LNCAP (cell line): ENCODE measurements around the gene MLLT6.

Experiments used
- TF ChIP-seq, protein P1 (sequence below): fragments of 450-650 bp; IDR thresholded peaks from 2 replicates; pipeline ENCODE4 v1.5.1; 2017; ENCODE audit warnings: mild to moderate bottlenecking

MLLT6 gene

GRCh38 chr17:38729368-38729885, 24.4 kb downstream of the MLLT6 start:
- TF ChIP-seq, protein P1, sequence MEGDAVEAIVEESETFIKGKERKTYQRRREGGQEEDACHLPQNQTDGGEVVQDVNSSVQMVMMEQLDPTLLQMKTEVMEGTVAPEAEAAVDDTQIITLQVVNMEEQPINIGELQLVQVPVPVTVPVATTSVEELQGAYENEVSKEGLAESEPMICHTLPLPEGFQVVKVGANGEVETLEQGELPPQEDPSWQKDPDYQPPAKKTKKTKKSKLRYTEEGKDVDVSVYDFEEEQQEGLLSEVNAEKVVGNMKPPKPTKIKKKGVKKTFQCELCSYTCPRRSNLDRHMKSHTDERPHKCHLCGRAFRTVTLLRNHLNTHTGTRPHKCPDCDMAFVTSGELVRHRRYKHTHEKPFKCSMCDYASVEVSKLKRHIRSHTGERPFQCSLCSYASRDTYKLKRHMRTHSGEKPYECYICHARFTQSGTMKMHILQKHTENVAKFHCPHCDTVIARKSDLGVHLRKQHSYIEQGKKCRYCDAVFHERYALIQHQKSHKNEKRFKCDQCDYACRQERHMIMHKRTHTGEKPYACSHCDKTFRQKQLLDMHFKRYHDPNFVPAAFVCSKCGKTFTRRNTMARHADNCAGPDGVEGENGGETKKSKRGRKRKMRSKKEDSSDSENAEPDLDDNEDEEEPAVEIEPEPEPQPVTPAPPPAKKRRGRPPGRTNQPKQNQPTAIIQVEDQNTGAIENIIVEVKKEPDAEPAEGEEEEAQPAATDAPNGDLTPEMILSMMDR = no peak

DNA sequence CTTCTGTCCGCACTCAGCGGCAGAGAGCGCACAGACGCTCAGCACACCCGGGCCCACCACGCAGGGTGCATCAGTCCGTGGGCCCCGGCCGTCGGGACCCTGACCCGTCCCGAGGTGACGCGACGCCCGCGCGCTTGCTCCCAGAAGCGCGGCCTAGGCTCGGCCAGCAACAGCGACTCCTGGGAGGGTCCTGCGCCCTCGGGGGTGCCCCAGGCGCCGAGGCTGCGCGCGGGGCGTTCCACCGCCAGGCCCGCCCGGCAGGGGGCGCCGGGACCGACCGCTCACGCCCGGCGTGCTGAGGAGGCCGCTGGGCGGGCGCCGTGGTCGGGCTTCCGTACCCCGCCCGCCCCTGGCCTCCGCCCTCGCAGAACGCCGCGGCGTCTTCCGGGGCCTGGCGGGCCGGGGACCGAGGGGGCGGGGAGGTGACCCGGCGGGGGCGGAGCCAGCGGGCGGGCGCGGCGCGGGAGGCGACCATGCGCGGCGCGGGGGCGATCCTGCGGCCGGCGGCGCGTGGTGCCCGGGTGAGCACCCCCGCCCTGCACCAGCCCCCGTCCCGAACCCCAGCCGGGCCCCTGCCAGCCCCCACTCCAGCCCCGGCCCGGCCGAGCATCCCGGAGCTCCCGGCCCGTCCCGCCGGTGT, 24.9 kb downstream of the MLLT6 start, which contains the start of gene CISD3:
Gene CISD3 (plus strand): TSS at position 456 of the 640 bp plus-strand sequence. CDS start 18 bp downstream, at position 474.
- TF ChIP-seq, protein P1 = peak; percentile 88

DNA sequence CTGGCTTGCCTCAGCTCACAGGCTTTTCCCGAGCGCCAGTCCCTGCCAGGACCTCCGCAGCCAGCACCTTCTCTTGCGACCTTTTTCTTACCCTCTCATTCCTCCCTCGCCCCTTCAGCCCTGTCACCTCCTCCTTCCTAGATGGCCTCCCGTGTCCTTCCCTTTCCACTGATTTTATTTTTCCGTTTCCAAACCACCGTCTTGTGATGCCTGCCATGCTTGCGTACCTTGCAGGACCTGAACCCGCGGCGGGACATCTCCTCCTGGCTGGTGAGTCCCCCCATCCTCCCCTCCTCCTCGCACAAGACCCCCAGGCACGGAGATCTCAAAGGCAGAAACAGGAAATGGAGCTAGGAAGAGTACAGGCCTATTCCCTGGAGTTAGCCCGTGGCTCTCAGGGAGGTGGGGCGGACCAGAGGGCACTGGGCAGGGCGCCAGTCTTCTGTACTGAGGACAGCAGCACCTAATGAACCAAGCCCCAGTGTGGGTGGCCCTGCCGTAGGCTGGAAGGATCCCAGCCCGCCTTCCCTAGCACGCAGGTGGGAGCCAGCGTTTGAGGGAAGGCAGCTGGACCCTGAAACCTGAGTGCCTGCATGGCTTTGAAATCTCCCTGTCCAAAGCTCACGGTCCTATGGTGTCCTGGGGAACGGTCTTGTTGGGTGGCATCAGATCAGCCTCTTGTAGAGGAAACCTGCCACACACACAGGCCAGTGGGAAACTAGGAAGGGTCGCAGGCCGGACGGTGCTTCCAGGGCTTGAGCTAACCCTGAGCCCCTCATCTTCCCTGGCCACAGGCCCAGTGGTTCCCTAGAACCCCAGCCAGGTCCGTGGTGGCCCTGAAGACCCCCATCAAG, 25.7 kb downstream of the MLLT6 start:
- TF ChIP-seq, protein P1 = no peak

GRCh38 chr17:38731526-38732294, 26.6 kb downstream of the MLLT6 start:
- TF ChIP-seq, protein P1 = no peak

- TF ChIP-seq, protein P1 = no peak
These were observed 27.6 kb downstream of the MLLT6 start for GRCh38 chr17:38732376-38733281.

- TF ChIP-seq, protein P1 = peak; percentile 23; the same call in 1 of the 2 replicates
These were observed 28.4 kb downstream of the MLLT6 start for GRCh38 chr17:38733282-38733981.
